ENCODE measurements around the gene ADAD2.

The ADAD2 gene

DNA sequence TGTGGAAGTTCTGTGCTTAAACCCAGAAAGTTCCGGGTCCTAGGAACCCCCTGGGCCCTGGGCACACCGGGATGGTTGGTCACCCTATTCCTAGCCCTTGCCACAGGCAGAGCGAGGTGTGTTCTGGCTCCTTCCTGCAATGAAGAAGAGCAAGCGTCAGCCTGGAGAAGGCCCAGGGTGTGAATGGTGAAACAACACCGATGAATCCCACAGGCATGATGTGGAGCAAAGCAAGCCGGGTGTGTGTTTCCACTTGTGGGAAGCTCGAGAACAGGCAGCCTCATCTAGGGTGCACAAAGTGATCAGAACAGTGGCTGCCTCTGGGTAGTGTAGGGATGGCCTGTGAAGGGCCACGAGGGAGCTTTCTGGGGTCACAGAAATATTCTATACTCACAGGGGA, 35.1 kb downstream of the ADAD2 start:
- DNase-seq, result no peak

DNA sequence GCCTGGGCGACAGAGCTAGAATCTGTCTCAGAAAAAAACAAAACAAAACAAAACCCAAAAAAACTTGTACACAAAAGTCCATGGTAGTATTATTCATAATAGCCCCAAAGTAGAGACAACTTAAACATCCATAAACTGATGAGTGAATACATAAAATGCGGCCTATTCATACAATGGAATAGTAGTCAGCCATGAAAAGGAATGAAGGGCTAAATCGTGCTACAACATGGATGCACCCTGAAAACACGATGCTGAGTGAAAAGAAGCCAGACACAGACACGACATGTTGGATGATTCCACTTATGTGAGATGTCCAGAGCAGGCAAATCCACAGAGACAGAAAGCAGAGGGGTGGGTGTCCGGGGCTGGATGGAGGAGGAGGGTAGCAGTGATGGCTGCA, 36.6 kb downstream of the ADAD2 start:
- DNase-seq, result no peak

DNA sequence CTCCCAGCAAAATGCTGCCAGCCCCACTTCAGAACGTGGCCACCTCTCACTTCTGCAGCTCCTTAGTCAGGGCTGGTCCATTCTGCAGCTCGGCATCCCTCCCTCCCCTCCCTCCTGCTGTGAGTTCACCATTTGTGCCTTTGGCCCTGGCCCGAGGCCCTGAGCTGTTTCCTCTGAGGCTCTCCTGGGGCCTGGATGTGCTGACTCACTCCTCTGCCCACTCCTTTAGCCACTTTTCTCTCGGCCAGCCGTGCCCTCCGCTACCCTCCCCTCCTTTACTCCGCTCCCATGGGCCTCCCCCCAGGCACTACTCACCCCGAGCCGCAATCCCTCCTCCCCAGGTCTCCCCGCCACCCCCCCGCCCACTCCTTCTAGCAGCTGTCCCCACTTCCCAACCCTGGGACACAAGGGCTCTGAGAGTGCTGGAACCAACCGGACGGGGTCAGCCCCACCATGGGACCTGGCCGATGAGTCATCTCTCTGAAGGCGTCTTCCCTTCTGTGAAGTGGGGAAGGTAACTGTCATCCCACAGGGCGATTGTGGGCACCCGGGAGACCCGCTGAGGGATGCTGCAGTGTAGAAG, 37.4 kb downstream of the ADAD2 start:
- DNase-seq, result no peak

DNA sequence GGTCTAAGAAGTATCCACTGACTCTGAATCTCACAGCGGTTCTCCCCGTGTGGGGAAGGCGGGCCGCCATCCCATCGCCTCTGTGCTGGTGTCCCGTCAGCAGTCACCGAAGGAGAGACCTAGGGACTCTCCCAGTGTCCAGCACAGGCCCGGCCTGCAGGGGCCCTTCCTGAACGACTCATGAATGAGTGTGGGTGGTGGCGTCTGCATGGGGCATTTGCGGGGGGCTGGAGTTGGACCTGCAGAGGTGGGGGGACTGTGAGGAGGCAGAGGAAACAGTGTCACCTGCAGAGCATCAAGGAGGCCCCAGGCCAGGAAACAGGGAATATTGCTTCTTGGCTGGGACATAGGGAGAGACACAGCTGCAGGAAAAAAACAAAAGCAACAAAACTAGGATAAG, 38.5 kb downstream of the ADAD2 start:
- DNase-seq, result no peak

DNA sequence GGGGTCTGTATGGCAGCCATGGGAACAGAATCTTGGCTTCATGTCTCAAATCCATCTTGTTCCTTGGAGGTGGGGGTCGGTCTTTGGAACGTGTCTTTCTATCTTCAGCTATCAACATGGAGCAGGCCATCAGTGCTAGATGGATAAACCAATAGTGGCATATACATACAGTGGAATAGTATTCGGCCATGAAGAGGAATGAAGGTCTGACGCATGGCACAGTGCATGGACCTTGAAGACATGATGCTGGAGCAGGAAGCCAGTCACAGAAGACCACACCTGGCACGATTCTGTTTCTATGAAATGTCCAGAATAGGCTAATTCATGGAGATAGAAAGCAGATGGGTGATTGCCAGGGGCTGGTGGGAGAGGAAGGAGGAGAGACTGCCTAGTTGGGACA, 41.1 kb downstream of the ADAD2 start:
- no peak for DNase-seq

DNA sequence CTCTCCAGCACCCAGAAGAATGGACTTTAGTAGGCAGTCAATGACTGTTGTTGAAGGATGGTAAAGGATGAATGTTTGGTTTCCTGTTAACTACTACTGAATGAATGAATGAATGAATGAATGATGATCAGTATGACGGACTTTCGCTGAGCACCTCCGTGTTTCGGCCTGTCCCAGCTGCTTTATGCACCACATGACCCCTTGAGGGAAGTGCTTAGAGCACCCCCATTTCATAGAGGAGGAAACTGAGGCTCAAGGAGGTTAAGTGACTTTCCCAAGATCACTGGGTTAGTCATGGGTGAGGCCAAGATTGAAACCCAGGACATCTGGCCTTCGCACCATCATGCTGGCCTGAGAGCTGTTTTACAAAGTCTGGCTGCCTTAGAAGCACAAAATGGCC, 42.0 kb downstream of the ADAD2 start:
- DNase-seq, result no peak

DNA sequence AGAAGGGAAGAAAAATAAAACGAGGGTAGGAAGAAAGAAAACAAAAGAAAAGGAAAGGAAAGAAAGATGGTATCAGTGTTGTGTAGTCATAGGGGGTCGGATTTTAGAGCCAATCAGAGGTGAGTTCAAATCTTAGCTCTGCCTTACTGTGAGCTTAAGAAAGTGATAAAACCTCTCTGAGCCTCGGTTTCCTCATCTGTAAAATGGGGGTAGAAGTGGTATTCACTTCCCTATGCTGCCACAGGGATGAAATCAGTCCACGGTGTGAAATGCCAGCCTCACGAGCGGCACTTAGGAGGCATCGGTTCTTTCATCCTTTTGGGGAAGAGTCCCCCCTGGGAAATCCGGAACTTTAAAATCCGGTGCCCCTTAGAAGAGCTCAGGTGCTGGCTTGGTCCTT, 42.8 kb downstream of the ADAD2 start:
- DNase-seq, result no peak

DNA sequence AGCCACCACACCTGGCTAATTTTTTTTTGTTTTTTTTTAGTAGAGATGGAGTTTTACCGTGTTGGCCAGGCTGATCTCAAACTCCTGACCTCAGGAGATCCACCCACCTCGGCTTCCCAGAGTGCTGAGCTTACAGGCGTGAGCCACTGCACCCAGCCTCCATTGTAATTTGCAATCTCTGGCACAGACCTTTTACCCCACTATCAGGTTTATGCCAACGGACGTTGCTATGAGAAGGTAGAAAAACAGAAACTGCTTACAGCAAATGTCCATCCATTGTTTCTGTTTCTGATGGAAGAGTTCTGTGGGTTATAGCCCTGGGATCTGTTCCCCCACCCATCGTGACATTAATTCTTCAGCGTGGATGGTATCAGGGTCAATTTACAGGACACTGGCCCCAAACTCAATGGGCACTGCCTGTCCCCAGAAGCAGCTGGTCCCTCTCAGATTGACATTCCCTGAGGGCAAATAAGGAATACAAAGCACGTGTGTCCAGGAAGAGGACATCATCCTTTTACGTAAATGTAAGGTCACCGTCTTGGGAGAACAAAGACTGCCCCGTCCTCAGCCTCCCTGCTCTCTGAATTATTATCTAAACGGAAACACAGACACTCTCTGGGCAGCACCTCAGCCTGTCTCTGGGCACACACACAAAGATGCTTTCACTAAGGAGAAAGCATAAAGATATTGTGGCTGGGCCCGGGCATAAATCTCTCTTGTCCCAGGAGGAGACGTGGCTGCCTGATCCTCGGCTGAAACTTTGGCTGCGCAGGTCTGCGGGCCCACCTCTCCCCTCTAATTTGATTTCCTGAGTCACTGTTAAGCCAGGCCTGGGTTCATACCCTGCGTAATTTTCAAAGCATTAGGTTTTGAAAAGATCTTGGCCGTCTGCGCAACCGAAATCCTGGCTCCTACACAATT, 43.6 kb downstream of the ADAD2 start:
- no peak for DNase-seq

DNA sequence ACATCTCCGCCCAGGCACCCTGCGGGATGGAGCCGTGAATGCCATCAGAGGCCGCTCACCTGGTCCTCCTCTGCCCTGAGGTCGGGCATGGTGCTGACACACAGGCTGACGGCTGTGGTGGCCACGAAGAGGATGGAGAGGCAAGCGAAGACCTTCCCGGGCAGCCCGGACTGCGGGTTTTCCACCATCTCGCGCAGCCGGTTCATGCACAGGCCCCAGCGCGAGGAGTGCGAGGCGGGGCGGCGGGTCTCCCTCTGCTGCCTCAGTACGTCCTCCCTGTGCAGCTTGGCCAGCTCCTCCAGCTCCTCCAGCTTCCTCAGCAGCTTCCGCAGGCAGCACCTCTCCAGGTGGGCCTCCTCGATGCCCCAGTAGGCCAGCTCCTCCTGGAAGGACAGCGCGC, 45.7 kb downstream of the ADAD2 start:
- DNase-seq, result no peak

DNA sequence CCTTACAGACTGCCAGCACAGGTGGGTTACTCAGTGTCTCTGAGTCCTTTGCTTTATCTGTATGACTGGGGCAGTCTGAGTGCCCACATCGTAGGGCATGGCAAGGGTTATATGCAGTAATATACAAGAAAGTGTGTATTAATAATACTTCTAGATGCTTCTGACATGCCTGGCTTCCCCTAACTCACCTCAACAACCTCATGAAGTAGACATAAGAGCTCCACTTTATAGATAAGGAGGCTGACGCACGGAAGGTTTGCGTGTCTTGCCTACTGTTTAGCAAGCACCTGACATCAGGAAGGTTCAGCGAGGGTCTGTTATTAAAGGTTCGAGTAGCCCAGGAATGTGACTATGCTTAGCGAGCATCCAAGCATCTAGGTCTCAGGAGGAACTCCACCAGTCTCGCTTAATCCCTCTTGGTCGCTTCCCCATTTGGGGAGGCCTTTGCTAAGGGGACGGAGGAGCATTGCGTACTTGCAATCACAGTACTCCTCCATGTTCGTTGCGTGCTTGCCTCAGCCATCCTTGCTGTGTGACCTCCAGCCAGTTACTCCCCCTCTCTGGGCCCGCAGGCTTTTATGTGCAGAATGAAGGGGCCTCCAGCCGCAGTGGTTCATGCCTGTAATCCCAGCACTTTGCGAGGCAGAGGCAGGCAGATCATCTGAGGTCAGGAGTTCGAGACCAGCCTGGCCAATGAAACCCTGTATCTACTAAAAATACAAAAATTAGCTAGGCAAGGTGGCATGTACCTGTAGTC, 47.2 kb downstream of the ADAD2 start:
- DNase-seq, result no peak

DNA sequence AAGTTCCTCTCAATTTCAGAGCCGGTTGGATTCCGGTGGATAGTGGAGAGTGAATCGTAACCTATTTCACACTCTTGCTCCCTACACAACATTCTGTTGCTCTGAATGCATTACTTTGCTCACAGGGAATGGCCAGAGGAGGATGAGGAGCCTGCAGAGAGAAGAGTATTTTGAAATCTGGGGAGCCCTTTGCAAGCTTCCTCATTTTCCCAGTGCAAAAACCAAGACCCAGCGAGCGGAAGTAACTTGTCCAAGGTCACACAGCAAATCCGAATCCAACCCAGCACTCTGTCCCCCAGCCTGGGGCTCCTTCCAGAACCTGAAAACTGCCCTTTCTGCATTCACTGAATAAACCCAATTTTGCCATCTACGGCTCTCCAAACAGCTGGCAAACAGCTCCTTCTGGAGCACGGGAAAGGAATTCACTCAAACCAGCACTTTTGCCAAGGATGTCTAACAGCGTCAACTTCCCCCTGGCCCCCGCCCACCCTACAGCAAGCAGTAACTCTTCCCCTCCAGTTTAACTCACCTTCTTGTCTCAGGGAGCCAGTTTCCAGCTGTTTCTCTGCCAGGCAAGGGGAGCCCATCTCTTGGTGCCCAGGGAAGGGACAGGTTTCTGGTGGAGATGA, 48.3 kb downstream of the ADAD2 start:
- no peak for DNase-seq

DNA sequence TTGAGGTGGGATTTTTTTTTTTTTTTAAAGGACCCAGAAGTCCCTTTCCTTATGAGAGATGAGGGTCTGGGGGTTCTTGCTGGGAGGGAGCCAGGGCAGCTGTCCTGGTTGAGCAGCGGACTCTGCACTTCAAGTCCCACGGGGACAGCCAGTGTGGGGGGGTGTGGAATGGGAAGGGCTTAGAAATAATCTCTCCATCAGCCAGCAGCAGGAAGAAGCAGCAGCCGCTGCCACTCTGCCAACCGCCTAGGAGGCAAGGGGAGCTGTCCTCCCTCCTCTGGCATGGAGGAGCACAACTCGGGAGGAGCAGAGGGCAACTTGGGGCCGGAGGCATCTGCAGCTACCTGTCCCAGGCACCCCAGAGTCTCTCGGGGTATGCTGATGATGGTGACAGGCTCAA, 49.0 kb downstream of the ADAD2 start, which contains the start of gene KCNG4:
TSS of gene KCNG4 (minus strand) at position 104 of the 400 bp plus-strand sequence. CDS start 2,527 bp downstream, outside the sequence.
- DNase-seq, result no peak

DNA sequence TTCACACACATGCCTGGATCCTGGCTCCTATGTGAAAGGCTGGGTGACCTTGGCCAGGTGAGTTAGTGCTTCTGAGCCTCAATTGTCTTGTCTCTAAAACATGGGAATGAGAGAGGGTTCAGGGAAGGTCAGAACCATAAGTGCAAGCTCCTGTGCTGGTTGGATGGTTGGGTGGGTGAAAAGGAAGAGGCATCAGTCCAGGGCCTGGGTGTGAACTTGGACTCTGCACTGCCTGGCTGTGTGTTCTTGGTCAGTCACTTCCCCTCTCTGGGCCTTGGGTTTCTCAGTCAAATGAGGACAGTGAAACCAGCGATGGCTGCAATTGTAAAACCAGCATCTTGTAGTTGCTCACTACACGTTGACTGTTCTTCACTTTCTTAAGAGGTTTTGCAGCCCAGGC, 49.5 kb downstream of the ADAD2 start:
- DNase-seq, result no peak

DNA sequence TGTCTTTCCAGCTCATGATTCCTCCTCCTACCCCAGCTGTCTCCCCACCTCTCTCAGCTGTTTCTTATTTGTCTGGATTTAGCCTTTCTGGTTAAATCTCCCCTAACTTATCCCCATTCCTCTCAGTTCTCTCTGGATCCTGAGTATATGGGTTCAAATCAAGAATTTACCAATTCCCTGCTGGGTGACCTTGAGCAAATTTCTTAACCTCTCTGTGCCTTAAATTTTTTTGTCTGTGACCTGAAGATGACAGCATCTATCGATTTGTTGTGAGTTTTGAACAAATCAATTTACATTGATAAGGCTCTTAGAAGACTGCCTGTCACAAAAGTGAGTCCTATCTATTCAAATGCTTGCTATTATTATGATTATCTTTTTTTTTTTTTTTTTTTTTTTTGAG, 50.8 kb downstream of the ADAD2 start:
- no peak for DNase-seq

DNA sequence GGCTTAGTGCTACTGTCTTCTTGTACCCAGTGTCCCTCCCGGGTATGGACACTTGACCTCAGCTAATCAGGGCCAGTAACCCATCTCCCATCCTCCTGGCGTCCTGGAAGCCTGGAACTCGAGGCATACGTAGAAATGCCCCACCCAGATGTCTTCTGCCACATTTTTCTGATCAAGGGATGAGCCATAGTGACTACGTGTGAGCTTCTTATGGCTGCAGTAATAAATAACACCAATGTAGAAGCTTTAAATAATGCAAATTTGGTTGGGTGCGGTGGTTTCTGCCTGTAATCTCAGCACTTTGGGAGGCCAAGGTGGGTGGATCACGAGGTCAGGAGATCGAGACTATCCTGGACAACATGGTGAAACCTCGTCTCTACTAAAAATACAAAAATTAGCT, 51.9 kb downstream of the ADAD2 start:
- DNase-seq, result no peak

DNA sequence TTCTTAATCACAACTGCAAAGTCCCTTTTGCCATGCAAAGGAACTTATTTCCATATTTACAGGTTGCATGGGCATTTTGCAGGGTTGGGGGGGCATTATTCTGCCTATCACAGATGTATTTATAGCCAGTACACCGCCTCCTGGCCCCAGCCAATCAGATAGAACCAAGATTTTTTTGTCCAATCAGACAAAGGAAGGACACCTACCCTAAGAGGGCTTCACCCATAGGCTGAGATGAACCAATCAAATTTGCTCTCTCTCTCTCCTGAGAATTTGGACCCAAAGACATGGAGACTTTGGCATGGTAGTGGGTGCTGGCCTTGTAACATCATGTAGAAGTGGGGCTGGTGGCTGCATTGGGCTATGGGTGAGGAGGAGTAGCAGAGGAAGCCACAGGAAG, 52.8 kb downstream of the ADAD2 start:
- no peak for DNase-seq

DNA sequence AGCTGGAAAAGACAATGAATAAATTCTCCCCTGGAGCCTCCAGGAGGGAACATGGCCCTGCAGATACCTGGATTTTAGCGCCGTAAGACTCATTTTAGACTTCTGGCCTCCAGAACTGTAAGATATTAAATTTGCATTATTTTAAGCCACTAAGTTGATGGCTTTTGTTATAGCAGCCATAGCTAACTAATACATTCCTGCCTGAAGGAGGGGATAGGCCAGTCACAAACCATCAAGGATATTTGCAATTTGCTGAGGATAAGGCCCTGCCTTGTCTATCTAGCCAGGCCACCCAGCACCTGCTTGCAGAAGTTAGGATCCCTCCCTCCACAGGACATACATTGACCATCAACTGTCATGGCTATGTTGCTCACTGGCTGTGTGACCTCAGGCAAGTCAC, 53.8 kb downstream of the ADAD2 start:
- DNase-seq, result no peak

DNA sequence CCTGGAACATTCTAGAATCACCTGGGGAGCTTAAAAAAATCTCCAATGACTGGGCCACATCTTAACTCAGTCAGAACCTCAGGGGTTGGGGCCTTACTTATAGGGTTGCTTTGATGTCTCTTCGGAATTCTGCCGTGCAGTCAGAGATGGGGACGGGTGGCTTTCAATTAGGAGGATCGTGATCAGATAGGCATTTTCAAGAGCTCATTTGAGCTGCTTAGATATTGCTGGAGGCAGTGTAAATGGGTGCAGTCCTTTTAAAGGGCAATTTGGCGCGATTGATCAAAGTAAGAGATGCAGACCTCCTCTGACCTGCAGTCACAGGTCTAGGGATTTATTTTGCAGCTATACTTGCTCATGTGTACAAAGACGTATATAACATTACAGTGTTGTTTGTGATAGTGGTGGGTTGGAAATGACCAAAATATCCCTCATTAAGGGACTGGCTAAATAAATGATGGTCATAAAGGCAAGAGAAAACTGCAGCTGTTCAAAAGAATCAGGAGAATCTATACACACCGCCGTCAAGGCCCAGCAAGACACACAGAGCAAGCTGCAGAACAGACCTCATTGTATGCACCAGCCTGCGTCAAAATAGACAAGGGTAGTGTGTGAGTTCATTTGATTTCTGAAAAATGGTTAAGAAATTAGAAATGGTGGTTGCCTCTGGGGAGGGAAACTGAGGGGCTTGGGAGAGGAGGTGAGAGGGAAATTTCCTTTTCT, 55.2 kb downstream of the ADAD2 start:
- no peak for DNase-seq

DNA sequence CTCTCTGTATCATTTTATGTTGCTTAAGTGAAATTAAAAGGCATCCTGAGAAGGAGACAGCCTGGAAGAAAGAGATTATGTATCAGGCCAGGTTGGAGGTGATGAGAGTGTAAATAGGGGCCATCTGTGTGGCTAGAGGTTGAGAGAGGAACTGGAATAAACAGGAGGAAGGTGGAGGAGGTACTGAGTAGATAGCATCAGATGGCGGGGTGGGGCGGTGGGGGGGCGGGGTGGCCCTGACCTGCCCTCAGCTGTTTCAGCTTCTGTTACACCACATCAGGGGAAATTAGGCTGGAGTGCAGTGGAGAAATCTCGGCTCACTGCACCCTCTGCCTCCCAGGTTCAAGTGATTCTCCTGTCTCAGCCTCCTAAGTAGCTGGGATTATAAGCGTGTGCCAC, 55.7 kb downstream of the ADAD2 start:
- no peak for DNase-seq

Measured in SIG-M5 (cell line).